Progenitor cell of endocrine pancreas (in vitro differentiated cells): Measurements from ENCODE around the gene CEP70. TPM values are rescaled to one million over a fixed set of nuclear protein-coding genes. Genes with fewer than 3 reads are reported as not detected.

Source experiments
- DNase-seq: peaks from one replicate; pipeline ENCODE4 v3.0.0; 2021; ENCODE audit warnings: low spot score; ENCODE audit not compliant: unreplicated experiment
- H3K27ac Mint-ChIP-seq: 2 replicates; pipeline ENCODE4 v1.8.0; 2021; ENCODE audit warnings: mild to moderate bottlenecking, moderate library complexity, mixed read lengths
- H3K27me3 Mint-ChIP-seq: 2 replicates; pipeline ENCODE4 v1.8.0; 2021; ENCODE audit warnings: mixed read lengths
- H3K36me3 Mint-ChIP-seq: 2 replicates; pipeline ENCODE4 v1.8.0; 2022; ENCODE audit warnings: mixed read lengths; ENCODE audit not compliant: insufficient read depth
- H3K4me1 Mint-ChIP-seq: 2 replicates; pipeline ENCODE4 v1.8.0; 2021; ENCODE audit warnings: low read depth, mixed read lengths
- H3K4me3 Mint-ChIP-seq: 2 replicates; pipeline ENCODE4 v1.8.0; 2021; ENCODE audit warnings: low read depth, mild to moderate bottlenecking, moderate library complexity, mixed read lengths
- H3K9me3 Mint-ChIP-seq: 2 replicates; pipeline ENCODE4 v1.8.0; 2021; ENCODE audit warnings: low read depth, mixed read lengths
- total RNA-seq: library from RNA; stranded (reverse); gene quantifications from 2 replicates; pipeline ENCODE4 v1.2.1, GENCODE V29; 2021
- TF ChIP-seq, protein P1 (sequence below): fragments of 200-600 bp; sonication (generic); IDR thresholded peaks from one replicate; pipeline ENCODE4 v1.5.0; 2021; ENCODE audit warnings: antibody characterized with exemption, mild to moderate bottlenecking; ENCODE audit not compliant: unreplicated experiment

Gene CEP70
- total RNA-seq, 1 donor from 2014 or later = 61.9 TPM

DNA sequence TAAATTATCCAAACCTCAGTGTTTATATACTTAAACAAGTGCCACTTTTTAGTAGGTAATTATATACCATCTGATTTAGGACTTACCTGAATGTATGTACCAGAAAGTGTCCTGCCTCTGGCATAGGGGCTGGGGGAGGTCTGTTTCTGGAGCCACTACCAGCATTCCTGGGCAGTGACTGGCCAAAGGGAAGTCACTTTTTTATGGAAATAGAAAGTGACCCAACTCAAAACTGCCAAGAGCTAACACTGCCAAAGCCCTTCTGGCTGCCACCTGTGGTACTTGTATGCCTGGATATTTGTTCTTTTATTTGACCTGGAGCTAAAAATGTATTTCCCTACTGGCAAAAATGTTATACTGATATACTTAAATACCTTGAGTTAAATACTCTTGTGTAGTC, 116.9 kb downstream of the CEP70 start:
- Mint-ChIP-seq H3K27ac (no peak overlapping the region), H3K4me1 (no peaks in the 10 kb centered on the region), H3K9me3 (no peaks in the 10 kb centered on the region), H3K36me3 (no peaks in the 10 kb centered on the region), H3K27me3 (no peaks in the 10 kb centered on the region), H3K4me3 (no peak overlapping the region)
- TF ChIP-seq, protein P1, sequence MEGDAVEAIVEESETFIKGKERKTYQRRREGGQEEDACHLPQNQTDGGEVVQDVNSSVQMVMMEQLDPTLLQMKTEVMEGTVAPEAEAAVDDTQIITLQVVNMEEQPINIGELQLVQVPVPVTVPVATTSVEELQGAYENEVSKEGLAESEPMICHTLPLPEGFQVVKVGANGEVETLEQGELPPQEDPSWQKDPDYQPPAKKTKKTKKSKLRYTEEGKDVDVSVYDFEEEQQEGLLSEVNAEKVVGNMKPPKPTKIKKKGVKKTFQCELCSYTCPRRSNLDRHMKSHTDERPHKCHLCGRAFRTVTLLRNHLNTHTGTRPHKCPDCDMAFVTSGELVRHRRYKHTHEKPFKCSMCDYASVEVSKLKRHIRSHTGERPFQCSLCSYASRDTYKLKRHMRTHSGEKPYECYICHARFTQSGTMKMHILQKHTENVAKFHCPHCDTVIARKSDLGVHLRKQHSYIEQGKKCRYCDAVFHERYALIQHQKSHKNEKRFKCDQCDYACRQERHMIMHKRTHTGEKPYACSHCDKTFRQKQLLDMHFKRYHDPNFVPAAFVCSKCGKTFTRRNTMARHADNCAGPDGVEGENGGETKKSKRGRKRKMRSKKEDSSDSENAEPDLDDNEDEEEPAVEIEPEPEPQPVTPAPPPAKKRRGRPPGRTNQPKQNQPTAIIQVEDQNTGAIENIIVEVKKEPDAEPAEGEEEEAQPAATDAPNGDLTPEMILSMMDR = no peak
- no peak for DNase-seq

DNA sequence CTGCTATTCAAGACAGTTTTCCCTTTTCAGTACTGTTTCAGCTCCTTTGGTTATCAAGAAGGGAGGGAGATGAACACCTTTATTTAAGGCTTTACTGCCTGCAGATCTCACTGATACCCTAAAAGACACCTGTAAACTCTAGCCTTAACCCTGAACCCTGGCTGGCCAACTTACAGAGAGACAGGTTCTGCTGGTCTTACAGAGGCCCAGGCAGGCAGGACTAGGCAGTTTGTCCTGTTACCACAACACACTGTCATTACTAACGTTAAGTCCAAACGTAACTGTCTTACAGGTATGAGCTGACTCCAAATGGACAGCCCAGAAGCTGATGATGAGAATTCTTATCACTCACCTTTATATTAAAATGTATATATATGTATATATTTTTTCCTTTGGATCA, 117.5 kb downstream of the CEP70 start:
- H3K27ac Mint-ChIP-seq = no peak overlapping the region
- TF ChIP-seq, protein P1 = no peak
- H3K36me3 Mint-ChIP-seq = no peaks in the 10 kb centered on the region
- H3K4me1 Mint-ChIP-seq = no peaks in the 10 kb centered on the region
- H3K4me3 Mint-ChIP-seq = no peak overlapping the region
- H3K9me3 Mint-ChIP-seq = no peaks in the 10 kb centered on the region
- no peaks in the 10 kb centered on the region for H3K27me3 Mint-ChIP-seq
- no peak for DNase-seq

DNA sequence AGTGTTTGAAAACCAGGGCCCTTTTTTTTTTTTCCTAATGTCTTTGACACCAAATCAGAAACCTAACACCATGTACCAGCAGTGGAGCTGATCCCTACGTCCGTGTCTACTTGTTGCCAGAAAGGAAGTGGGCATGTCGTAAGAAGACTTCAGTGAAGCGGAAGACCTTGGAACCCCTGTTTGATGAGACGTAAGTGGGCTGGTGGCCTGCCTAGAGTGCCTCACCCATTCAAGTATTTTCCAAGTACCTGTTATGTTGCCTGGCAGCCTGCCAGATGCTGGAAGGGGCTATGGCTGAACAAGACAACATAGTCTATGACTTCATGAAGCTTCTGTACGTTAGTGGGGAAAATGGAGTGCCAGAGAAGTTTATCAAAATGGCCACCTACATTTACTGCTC, 119.9 kb downstream of the CEP70 start:
- TF ChIP-seq, protein P1 = no peak
- DNase-seq = no peak
- Mint-ChIP-seq H3K27me3 (no peaks in the 10 kb centered on the region), H3K9me3 (no peaks in the 10 kb centered on the region), H3K4me1 (no peaks in the 10 kb centered on the region), H3K4me3 (no peak overlapping the region), H3K27ac (no peak overlapping the region), H3K36me3 (no peaks in the 10 kb centered on the region)

DNA sequence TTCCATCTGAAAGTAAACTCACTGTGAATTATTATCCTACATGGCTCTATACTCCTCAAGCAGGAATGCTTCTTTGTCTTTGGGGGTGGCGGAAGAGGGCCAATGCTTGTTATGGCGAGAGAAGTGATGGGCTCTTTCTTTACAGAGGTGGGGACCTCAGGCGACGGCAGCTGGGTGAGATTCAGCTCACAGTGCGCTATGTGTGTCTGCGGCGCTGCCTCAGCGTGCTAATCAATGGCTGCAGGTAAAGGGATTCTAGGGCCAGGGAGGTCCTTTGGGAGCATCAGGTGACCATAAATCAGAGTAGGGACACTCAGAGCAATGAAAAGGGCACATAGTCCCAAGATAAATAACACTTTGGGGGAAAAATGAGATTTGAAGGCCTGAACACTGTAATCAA, 120.7 kb downstream of the CEP70 start:
- Mint-ChIP-seq H3K27ac (no peak overlapping the region), H3K4me1 (no peaks in the 10 kb centered on the region), H3K9me3 (no peaks in the 10 kb centered on the region), H3K27me3 (no peaks in the 10 kb centered on the region), H3K4me3 (no peak overlapping the region), H3K36me3 (no peaks in the 10 kb centered on the region)
- no peak for DNase-seq
- TF ChIP-seq, protein P1 = no peak

DNA sequence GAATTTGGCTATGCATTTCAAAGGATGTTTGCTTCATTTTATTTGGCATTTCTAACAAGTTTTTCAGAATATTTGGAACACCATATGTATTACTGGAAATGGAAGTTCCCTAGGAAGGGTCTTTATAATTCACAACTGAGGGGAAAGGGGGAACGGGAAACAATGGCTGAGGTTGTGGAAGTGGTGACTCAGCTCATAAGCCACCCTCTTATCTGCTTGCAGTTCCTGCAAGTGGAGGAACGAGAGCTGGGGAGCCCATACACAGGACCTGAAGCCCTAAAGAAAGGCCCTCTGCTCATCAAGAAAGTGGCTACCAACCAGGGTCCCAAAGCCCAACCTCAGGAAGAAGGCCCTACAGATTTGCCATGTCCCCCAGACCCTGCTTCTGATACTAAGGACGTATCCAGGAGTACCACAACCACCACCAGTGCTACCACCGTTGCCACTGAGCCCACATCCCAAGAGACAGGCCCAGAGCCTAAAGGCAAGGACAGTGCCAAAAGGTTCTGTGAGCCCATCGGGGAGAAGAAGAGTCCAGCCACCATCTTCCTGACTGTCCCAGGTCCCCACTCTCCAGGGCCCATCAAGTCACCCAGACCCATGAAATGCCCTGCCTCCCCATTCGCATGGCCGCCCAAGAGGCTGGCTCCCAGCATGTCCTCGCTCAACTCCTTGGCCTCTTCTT, 121.8 kb downstream of the CEP70 start:
- no peaks in the 10 kb centered on the region for H3K4me1 Mint-ChIP-seq
- DNase-seq = no peak
- H3K27ac Mint-ChIP-seq = no peak overlapping the region

More for the DNA sequence above, 121.8 kb downstream of the CEP70 start:
- H3K4me3 Mint-ChIP-seq = no peak overlapping the region
- H3K9me3 Mint-ChIP-seq = no peaks in the 10 kb centered on the region
- no peaks in the 10 kb centered on the region for H3K27me3 Mint-ChIP-seq
- no peaks in the 10 kb centered on the region for H3K36me3 Mint-ChIP-seq
- TF ChIP-seq, protein P1 = no peak
